Measurements from ENCODE around the gene CDHR4.
A peak's percentile ranks its signal among the peaks of the same experiment; 100 is the strongest.
"Not testable (repeated sequence)": the region's sequence is repeated elsewhere in the genome, so short reads cannot be mapped to it uniquely, and the experiment has no call there.

Gene CDHR4

GRCh38 chr3:49803465-49804140 is 3.9 kb upstream of the CDHR4 start:
- DNase-seq, result peak; percentile 58

GRCh38 chr3:49802719-49803464 is 3.2 kb upstream of the CDHR4 start, which contains the start of gene INKA1:
Gene INKA1, plus strand, starts transcription at chr3:49803261. Its CDS starts 132 bp downstream, at chr3:49803393.
- DNase-seq, result peak; percentile 92

- DNase-seq, result no peak
Measured at GRCh38 chr3:49801160-49801559, 1.5 kb upstream of the CDHR4 start.

- no peak for DNase-seq
Measured at GRCh38 chr3:49799105-49799504, 568 bp downstream of the CDHR4 start.

GRCh38 chr3:49794926-49795905 is 4.5 kb downstream of the CDHR4 start:
- DNase-seq, result no peak

GRCh38 chr3:49794431-49794830 is 5.2 kb downstream of the CDHR4 start:
- DNase-seq, result no peak

- no peak for DNase-seq
Measured at GRCh38 chr3:49793486-49794085, 6.1 kb downstream of the CDHR4 start.

GRCh38 chr3:49792371-49793150 is 7.1 kb downstream of the CDHR4 start:
- no peak for DNase-seq

- no peak for DNase-seq
Measured at GRCh38 chr3:49791571-49791970, 8.1 kb downstream of the CDHR4 start.

- DNase-seq, result no peak
Measured at GRCh38 chr3:49790626-49791411, 8.9 kb downstream of the CDHR4 start.

GRCh38 chr3:49788056-49788455 is 11.6 kb downstream of the CDHR4 start:
- DNase-seq, result no peak

GRCh38 chr3:49787536-49787935 is 12.1 kb downstream of the CDHR4 start:
- DNase-seq, result no peak

- no peak for DNase-seq
Measured at GRCh38 chr3:49787182-49787464, 12.6 kb downstream of the CDHR4 start.

GRCh38 chr3:49786357-49787181 is 13.1 kb downstream of the CDHR4 start, which contains the start of gene IP6K1:
Gene IP6K1, minus strand, starts transcription at chr3:49786542. Its CDS starts 38,502 bp downstream, at chr3:49748040.
- DNase-seq, result peak; percentile 100

- peak; percentile 33 for DNase-seq
Measured at GRCh38 chr3:49785565-49786356, 13.9 kb downstream of the CDHR4 start.

GRCh38 chr3:49782277-49782676 is 17.4 kb downstream of the CDHR4 start:
- not testable (repeated sequence) for DNase-seq

- no peak for DNase-seq
Measured at GRCh38 chr3:49781415-49782199, 18.1 kb downstream of the CDHR4 start.

- not testable (repeated sequence) for DNase-seq
Measured at GRCh38 chr3:49780975-49781365, 18.7 kb downstream of the CDHR4 start.

All from activated CD4-positive, alpha-beta T cell treated with anti-CD3 and anti-CD28 coated beads for 48 hours (primary cell).